NCI-H1694 (cell line): ENCODE results near the gene SMC5.
"Not testable (repeated sequence)": the region's sequence is repeated elsewhere in the genome, so short reads cannot be mapped to it uniquely, and the experiment has no call there.

Experiments used
- DNase-seq: peaks from one replicate; lab custom pipeline; 2025; lab: John Stamatoyannopoulos, UW

SMC5 gene

GRCh38 chr9:70263421-70263820, 4.6 kb downstream of the SMC5 start:
- DNase-seq, result no peak

GRCh38 chr9:70278305-70278704, 19.5 kb downstream of the SMC5 start:
- DNase-seq, result no peak

- no peak for DNase-seq
These were observed 25.1 kb downstream of the SMC5 start for GRCh38 chr9:70283848-70284247.

- DNase-seq, result no peak
These were observed 26.5 kb downstream of the SMC5 start for GRCh38 chr9:70285246-70285645.

- no peak for DNase-seq
These were observed 27.3 kb downstream of the SMC5 start for GRCh38 chr9:70285981-70286598.

- no peak for DNase-seq
These were observed 31.8 kb downstream of the SMC5 start for GRCh38 chr9:70290626-70291025.

- no peak for DNase-seq
These were observed 32.7 kb downstream of the SMC5 start for GRCh38 chr9:70291446-70291845.

- DNase-seq, result no peak
These were observed 33.5 kb downstream of the SMC5 start for GRCh38 chr9:70292253-70292652.

- DNase-seq, result no peak
These were observed 34.4 kb downstream of the SMC5 start for GRCh38 chr9:70293214-70293613.

GRCh38 chr9:70297141-70297540, 38.4 kb downstream of the SMC5 start:
- DNase-seq, result no peak

GRCh38 chr9:70298245-70298771, 39.5 kb downstream of the SMC5 start:
- no peak for DNase-seq

GRCh38 chr9:70303268-70303667, 44.5 kb downstream of the SMC5 start:
- no peak for DNase-seq

- DNase-seq, result no peak
These were observed 46.0 kb downstream of the SMC5 start for GRCh38 chr9:70304810-70305209.

- no peak for DNase-seq
These were observed 56.6 kb downstream of the SMC5 start for GRCh38 chr9:70315389-70315788.

- DNase-seq, result no peak
These were observed 59.2 kb downstream of the SMC5 start for GRCh38 chr9:70318002-70318401.

GRCh38 chr9:70322096-70322495, 63.3 kb downstream of the SMC5 start:
- no peak for DNase-seq

GRCh38 chr9:70324963-70325362, 66.2 kb downstream of the SMC5 start:
- no peak for DNase-seq

GRCh38 chr9:70328625-70329024, 69.8 kb downstream of the SMC5 start:
- not testable (repeated sequence) for DNase-seq

GRCh38 chr9:70340572-70340971, 81.8 kb downstream of the SMC5 start:
- DNase-seq, result peak; percentile 20

- no peak for DNase-seq
These were observed 88.3 kb downstream of the SMC5 start for GRCh38 chr9:70347046-70347445.

- no peak for DNase-seq
These were observed 93.6 kb downstream of the SMC5 start for GRCh38 chr9:70352356-70352755.

- DNase-seq, result no peak
These were observed 94.0 kb downstream of the SMC5 start for GRCh38 chr9:70352802-70353201.

GRCh38 chr9:70355801-70356200, 97.0 kb downstream of the SMC5 start:
- no peak for DNase-seq

- DNase-seq, result no peak
These were observed 104.2 kb downstream of the SMC5 start for GRCh38 chr9:70362952-70363351.
